ENCODE data around the gene PIK3IP1.

Gene PIK3IP1

DNA sequence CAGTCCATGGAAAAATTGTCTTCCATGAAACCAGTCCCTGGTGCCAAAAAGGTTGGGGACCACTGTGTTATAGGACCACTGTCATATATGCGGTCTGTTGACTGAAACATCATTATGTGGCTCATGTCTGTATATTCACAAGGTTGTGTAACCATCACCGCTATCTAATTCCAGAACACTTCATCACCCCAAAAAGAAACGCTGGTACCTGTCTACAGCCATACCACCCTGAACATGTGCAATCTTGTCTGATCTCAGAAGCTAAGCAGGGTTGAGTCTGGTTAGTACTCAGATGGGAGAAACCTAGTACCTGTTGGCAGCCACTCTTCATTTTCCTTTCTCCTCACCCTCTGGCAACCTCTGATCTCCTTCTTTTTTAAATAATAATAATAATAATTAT is 12.9 kb upstream of the PIK3IP1 start:
- no peak for FAIRE-seq

DNA sequence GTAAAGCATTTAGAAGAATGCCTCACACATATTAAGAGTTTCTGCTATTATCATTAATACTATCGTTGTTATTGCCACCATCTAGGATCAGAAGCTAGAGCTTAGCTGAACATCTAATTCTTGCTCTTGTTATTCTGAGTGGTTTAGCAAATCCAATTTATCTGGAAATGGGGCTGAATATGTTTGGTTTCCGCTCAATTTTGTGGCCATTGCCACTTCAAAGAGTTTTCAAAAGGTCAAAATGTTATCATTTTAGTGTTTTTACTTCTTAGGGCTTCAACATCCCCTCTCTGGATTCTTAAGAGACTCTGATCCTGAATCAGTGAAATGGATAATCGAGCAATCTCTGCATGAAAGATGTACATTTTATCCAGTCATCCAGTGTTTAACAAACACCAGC is 10.2 kb upstream of the PIK3IP1 start:
- no peak for FAIRE-seq

DNA sequence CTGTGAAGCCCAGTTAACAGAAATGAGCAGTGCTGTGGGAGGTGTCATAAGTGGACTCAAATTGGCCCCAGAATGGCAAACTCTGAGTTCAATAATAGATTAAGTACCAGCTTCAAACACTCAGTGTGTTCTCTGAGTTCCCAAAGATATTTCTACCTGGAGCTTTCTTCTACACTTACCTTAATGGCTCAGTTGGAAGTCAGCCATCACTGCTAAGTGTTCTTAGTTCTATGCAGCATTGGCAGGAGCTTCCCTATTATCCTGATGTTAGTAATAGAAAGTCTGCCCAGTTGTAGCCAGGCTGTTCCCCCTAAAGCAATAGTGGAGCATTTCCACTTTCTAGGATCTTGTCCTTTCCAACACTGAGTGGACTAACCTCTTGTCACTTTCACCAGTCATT is 9.7 kb upstream of the PIK3IP1 start:
- FAIRE-seq, result no peak

- no peak for FAIRE-seq
Measured at GRCh38 chr22:31300896-31301295, 8.6 kb upstream of the PIK3IP1 start.

GRCh38 chr22:31295831-31296657 is 3.8 kb upstream of the PIK3IP1 start:
- FAIRE-seq, result no peak

GRCh38 chr22:31295360-31295759 is 3.1 kb upstream of the PIK3IP1 start:
- FAIRE-seq, result no peak

DNA sequence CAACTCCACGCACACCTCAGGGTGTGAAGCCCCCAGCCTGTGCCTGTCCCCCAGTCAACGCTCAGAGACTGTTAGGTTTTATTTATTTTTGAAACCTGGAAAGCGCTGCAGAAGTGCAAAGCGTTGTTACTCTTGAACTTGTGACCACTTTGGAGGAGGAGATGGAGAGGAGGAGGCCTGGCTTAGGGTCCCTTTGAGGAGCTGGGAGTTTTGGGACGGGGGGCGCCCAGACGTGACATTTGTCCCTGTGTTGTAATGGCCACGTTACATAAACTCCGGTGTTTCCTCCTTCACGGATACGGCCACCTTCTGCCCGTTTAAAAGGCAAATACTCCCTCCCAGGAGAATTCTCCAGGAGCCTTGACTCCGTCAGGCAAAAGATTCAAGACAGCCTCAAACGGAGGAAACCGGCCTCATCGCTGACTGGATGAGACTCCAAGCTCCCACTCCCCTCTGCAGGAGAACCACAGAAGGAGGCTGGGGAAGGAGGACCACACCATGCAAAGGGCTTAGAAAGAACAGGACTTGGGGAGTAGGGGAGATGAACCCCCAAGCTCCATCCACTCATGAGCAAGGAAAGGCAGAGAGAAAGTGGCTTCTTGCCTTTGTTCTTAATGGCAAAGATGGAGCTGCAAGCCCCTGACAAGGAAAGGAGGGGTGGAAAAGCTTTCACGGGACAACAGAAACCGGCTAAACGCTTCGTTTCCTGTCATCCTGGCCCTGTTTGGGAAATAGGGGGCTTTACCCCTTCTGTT is 630 bp downstream of the PIK3IP1 start:
- FAIRE-seq, result no peak

DNA sequence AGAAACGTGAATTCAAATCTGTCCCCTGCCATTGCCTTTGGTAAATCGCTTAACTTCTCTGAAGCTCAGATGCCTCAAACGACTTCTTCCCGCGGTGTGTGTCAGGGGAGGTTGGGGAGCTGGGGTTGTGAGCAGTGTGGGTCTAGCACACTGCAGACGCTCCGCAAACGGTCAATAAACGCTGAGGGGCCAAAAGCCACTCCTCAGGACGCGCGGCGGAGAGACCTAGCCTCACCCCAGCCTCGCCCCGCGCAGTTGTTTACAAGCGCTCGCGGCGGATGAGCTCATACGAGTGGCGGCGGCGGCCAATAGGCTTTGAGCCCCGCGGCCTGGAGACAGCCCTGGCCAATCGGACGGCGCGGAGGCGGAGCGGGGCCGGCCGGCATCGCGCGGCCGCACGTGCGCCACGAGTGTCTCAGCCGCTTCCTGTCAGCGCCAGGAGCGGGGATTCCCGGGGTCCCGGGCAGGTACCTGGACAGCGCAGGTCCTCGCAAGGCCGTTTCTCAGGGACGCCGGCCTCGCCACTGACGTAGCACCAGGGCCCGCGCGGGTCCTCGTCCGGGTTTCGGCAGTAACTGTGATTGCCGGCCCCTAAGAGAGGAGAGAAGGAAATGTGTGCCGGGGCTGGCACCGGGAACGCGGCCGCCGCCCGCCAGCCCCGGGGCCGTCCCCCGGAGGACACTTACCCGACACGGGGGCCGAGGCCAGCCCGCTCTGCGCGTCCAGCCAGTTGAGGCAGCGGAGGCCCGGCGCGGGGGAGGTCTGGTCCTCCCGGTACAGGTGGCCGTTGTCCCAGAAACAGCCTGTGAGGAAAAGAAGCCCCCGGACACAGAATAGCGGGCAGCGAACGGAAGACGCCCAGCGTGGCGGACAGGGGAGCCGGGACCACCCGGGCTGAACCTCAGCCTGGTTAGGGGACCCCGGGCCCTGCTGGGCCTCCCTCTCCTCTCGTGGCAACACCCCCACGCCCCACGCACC is 1.5 kb downstream of the PIK3IP1 start:
- no peak for FAIRE-seq

GRCh38 chr22:31289344-31289743 is 2.9 kb downstream of the PIK3IP1 start:
- no peak for FAIRE-seq

GRCh38 chr22:31288496-31289240 is 3.6 kb downstream of the PIK3IP1 start:
- no peak for FAIRE-seq

GRCh38 chr22:31287818-31288495 is 4.3 kb downstream of the PIK3IP1 start:
- FAIRE-seq, result no peak

- no peak for FAIRE-seq
Measured at GRCh38 chr22:31286360-31287255, 5.7 kb downstream of the PIK3IP1 start.

- FAIRE-seq, result no peak
Measured at GRCh38 chr22:31284281-31285155, 7.8 kb downstream of the PIK3IP1 start.

DNA sequence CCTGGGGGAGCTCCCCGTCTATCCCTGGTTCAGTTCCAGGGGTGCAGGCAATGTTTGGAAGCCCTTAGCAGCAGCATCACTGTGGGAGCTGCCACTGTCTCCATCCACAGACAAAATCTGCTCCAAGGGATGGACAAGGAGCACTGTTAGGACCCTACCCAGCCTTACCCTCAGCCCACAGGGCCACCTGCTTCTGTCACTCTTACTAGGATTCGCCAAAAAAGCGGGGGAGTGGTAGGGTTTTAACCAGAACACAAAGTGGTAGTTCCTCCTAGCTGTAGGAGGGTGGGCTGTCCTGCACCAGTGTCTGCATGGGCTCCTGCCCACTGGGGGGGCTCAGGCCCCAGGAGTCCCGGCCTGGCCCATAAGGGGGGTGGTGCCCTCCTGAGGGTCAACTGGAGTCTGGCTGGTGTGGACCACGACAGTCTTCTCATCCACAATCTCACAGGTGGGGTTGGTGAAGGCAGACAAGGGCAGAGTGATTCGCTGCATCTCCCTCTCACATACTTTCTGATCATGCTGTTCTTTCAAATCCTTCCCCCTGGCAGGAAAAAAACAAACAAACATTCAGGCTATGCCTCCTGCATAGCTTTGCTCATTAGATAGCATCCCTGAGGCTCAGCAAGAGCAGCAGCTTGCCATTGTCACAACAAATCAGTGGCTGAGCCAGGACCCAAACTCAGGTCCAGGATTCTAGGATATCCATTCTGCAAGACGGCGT is 9.4 kb downstream of the PIK3IP1 start:
- FAIRE-seq, result no peak

GRCh38 chr22:31281733-31282132 is 10.6 kb downstream of the PIK3IP1 start:
- FAIRE-seq, result no peak

DNA sequence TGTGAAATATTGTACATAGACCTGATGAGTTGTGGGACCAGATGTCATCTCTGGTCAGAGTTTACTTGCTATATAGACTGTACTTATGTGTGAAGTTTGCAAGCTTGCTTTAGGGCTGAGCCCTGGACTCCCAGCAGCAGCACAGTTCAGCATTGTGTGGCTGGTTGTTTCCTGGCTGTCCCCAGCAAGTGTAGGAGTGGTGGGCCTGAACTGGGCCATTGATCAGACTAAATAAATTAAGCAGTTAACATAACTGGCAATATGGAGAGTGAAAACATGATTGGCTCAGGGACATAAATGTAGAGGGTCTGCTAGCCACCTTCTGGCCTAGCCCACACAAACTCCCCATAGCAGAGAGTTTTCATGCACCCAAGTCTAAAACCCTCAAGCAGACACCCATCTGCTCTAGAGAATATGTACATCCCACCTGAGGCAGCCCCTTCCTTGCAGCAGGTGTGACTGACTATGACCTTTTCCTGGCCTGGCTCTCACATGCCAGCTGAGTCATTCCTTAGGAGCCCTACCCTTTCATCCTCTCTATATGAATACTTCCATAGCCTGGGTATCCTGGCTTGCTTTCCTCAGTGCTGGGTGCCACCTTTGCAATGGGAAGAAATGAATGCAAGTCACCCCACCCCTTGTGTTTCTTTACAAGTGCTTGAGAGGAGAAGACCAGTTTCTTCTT is 12.3 kb downstream of the PIK3IP1 start:
- no peak for FAIRE-seq

GRCh38 chr22:31279327-31279669 is 13.0 kb downstream of the PIK3IP1 start:
- FAIRE-seq, result no peak

DNA sequence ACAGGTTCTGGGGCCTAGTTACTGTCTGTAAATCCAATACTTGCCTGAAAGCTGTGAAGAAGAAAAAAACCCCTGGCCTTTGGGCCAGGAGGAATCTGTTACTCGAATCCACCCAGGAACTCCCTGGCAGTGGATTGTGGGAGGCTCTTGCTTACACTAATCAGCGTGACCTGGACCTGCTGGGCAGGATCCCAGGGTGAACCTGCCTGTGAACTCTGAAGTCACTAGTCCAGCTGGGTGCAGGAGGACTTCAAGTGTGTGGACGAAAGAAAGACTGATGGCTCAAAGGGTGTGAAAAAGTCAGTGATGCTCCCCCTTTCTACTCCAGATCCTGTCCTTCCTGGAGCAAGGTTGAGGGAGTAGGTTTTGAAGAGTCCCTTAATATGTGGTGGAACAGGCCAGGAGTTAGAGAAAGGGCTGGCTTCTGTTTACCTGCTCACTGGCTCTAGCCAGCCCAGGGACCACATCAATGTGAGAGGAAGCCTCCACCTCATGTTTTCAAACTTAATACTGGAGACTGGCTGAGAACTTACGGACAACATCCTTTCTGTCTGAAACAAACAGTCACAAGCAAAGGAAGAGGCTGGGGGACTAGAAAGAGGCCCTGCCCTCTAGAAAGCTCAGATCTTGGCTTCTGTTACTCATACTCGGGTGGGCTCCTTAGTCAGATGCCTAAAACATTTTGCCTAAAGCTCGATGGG is 13.5 kb downstream of the PIK3IP1 start:
- FAIRE-seq, result no peak

Data from colon (tissue), 2 donors.